GM11168 (cell line): Measurements from ENCODE around the gene ANKRD18B.
"Not testable (repeated sequence)": the region's sequence is repeated elsewhere in the genome, so short reads cannot be mapped to it uniquely, and the experiment has no call there.

ENCODE experiments used
- in situ Hi-C: fragments of 300-500 bp; cut with MboI; formaldehyde crosslinking; loops from one replicate; pipeline ENCODE4 v1.12.0; 2022; ENCODE audit warnings: low sequenced_read_pairs; ENCODE audit not compliant: unreplicated experiment

Gene ANKRD18B

DNA sequence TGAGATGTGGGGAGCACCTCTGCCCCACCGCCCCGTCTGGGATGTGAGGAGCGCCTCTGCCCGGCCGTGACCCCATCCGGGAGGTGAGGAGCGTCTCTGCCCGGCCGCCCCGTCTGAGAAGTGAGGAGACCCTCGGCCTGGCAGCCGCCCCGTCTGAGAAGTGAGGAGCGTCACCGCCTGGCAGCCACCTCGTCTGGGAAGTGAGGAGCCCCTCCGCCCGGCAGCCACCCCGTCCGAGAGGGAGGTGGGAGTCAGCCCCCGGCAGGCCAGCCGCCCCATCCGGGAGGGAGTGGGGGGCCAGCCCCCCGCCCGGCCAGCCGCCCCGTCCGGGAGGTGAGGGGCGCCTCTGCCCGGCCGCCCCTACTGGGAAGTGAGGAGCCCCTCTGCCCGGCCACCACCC lies 76.9 kb downstream of the ANKRD18B start:
- in situ Hi-C loops, result not testable (repeated sequence)

DNA sequence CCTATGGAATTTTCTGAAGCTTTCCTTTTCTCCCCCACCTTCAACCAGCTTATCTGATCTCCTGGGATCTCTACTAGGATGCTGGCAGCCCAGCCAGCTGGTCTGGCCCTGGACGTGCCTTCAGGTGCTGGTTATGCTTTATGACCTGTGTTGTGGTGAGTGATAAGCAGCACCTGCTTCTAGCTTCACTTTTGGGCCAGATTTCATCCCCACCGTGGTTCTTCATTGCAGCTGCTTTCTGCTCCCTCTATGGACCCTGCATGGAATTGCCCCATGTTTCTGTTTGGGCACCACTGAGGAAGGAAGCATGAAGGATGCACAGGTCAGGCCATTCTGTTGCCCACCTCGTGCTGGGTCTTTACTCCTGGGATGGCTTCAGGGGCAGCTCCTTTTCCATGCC lies 80.2 kb downstream of the ANKRD18B start:
- in situ Hi-C loops, result not testable (repeated sequence)

DNA sequence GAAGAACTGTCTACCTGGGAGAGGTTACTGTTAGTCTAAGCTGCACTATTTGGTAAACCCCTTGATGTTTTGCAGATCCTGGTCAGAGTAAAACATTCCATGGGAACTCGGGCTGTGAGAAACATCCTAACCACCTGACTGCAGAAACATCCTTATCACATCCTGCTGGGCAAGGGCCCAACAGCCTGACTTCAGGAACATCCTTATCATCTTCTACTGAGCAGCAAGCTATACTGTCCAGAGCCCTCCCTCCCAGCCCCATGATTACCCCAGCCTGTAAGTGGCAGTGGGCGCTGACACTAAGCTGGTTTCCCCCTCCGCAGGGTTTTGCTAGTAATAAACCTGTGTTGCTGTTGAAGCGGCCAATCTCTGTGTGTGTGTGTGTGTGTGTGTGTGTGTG lies 80.9 kb downstream of the ANKRD18B start:
- in situ Hi-C loops, result not testable (repeated sequence)

DNA sequence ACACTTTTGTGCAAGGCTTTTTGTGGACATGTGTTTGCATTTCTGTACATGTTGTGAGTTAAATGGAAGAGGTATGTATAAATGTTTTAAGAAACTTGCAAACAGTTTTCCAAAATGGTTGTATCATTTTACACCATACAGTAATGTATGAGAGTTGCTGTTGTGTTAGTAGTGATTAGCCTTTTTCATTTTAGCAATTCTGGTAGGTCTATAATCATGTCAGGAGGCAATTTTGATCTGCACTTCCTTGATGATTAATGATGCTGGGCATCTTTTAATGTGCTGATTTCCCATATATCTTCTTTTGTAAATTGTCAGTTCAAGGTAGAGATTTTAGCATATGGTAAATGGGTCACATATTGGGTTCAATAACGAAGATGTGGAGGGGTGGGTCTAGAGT lies 87.3 kb downstream of the ANKRD18B start:
- in situ Hi-C loops, result no loop called here

DNA sequence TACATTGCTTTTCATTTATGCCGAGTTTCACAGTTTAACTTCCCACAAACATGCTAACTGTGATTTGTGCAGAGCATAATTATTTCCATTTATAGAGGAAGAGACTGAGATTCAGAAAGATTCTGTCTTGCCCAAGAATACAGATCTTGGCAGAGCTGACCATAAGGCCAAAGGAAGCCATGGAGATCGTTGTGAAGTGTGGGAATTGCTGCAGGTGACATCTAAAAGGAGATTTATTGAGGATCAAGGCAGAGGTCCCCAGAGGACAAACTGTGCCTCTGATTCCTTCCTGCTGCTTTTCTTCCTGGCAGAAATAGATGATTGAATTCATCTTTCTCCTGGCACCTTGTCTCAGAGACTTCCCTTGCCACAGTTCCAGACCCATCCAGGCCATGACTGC lies 88.4 kb downstream of the ANKRD18B start:
- in situ Hi-C loops, result not testable (repeated sequence)

DNA sequence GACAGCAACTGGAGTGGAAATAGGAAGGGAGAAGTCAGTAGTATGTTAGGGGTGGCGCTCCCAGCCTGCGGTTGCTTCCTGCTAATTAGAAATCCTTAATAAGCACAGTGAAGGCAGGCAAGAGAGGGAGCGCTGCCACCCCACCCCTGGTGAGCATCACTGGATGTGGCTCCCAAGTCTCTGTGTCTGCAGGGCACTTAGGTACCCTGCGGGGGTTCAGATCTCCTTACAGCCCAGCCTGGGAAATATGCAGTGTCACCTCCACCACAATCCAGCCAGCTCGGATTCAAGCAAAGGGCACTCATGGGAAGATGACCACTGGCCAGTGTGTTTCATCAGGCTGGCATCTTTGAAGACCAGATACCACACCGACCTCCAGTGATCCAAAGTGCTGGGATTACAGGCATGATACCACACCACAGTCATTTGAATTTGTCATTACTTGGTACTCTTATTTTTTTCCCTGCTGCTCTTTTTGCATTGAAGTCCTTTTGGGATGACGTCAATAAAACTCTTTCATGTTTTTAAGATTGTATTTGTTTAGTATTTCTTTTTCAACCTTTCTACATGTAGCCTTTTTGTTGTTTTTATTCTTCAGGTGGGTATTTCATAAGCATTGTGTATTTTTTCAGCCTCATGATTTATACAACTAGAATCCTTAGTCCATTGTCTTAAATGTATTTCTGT lies 90.1 kb downstream of the ANKRD18B start:
- in situ Hi-C loops, result no loop called here

DNA sequence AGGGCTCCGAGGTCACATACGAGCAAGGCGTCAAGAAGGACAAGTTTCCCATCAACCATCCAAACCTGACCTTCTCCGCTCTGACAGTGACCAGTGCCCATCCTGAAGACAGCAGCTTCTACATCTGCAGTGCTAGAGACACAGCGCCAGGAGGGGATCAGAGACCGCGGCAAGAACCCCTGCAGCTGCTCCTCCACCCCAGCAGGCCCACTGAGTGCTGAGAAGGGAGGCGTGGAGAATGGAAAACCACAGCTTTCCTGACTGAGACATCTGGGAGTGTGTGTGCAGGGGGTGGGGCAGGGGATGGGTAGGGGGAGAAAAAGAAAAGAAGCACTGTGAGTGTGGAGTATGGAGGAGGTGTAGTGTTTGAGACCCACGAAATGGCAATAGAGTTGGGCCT lies 94.3 kb downstream of the ANKRD18B start:
- in situ Hi-C loops, result not testable (repeated sequence)

DNA sequence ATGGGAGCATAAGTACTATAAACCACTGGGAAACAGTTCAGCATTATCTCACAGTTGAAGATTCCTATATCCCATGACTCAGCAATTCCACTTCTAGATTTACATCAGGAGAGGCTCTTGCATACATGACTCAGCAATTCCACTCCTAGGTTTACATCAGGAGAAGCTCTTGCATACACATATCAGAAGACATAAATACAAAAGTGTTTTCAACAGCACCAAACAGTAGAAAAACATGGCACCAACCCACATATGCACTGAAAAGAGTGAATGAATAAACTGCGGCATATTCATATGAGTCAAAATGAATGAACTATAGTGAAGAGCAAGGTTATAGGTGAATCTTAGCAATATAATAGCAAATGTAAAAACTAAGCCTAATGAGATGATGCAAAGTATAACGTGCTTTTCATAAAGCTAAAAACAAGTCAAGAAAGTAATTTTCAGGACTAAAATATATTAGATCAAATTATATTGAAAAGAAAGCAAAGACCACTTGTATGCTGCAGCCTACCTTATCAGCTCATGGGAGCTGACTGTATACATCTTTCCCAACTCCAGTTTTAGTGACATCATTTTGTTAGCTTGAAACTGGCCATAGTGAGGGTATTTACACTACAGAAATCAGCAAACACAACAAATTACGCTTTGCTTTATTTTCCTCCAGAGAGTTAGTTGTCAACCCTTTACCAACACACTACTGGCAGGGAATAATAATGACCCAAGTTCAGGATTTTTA lies 95.8 kb downstream of the ANKRD18B start:
- in situ Hi-C loops, result loop anchor here (5.0 kb wide), 1 partner anchor 102 kb away; no protein-coding TSS in a partner anchor

DNA sequence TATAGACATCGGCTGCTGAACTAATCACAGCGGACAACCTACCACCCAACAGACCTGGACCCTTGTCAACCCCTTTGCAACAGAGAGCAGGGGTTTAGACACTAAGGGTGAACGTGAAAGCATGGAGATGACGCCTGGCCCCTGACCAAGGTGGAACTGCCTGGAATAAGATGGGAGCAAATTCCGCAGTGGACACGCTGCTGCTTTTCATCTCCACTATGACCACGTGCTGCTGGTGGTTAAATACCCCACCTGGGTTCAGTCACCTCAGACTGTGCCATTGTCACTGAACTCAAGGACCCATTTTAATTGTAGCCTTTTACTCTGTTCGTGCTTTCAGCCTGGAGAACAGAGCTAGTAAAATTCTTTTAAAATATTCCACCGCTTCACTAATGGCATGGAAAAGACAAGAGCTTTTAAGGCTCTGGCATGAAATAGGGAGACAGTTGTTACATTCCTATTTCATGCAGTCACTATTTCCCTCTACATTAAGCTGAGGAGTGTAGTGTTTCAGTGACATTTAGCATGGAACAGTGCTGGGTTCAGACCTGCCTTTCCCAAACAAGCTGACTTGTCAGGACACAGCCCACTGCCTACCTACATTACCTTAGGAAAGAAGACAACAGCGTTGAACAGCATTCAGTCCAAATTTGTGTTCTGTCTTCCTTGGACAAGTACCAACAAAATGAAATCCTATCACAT lies 96.8 kb downstream of the ANKRD18B start:
- in situ Hi-C loops, result loop anchor here (5.0 kb wide), 1 partner anchor 101 kb away; no protein-coding TSS in a partner anchor
